ENCODE results near the gene PSAP. TPM values are rescaled to one million over a fixed set of nuclear protein-coding genes. Genes with fewer than 3 reads are reported as not detected.

Gene PSAP
- total and polyA plus RNA-seq, 4 donors, result 255 to 671 (median 472) TPM

DNA sequence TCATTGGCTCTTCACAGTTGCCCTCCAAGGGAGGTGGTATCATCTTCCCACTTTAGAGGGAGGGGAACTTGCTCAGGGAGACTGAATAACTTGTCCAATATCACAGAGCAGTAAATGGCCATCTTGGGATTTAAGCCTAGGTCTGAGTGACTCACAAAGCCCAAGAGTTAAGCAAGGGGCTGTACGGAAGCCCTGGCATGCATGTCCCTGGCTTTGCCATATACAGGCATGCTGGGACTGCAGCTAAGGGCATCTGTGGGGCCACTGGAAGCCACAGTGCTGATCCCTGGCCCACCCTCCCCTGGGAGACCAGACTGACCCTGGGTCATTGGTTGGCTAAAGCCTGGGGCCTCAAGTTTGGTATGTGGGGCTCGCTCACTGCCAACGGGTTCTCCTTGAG lies 80.8 kb downstream of the PSAP start:
- Histone ChIP-seq H3K27me3 (ENCODE audit: control insufficient read depth in 4 of 4, insufficient read depth in 4 of 4, low read length in 3 of 4) (no peaks in the 10 kb centered on the region), H3K9me3 (ENCODE audit: control insufficient read depth in 4 of 4, low read length in 3 of 4) (no peaks in the 10 kb centered on the region), H3K27ac (ENCODE audit: low read depth in 1 of 2, low read length in 2 of 2) (peak overlapping the region; percentile 10 to 74), H3K36me3 (ENCODE audit: control insufficient read depth in 4 of 4, insufficient read depth in 3 of 4, low read depth in 1 of 4, low read length in 3 of 4) (no peaks in the 10 kb centered on the region), H3K9ac (ENCODE audit: low read depth in 1 of 2, low read length in 2 of 2) (peak overlapping the region in 1 of 2 donors; percentile 26), H3K4me3 (ENCODE audit: low read depth in 1 of 3, low read length in 3 of 3) (no peak overlapping the region), H3K4me1 (ENCODE audit: control insufficient read depth in 4 of 4, insufficient read depth in 4 of 4, low read length in 3 of 4) (peaks cover 8 to 26% (median 12%) of the 10 kb centered on the region in 4 donors)
- WGBS, result 88% methylated on average over 3 of the region's 3 CpGs
- DNase-seq (ENCODE audit: low spot score), result no peak
- TF ChIP-seq SP1 (IDR thresholded peaks at IDR 0.05) (no peak), GABPA (IDR thresholded peaks at IDR 0.05 in 1 of 2, conservative IDR thresholded peaks at IDR 0.05 in 1 of 2) (no peak), NR2F2 (IDR thresholded peaks at IDR 0.05) (no peak), RXRA (IDR thresholded peaks at IDR 0.05) (no peak), EGR1 (IDR thresholded peaks at IDR 0.05; ENCODE audit: low read depth in 2 of 2) (no peak), HNF4A (conservative IDR thresholded peaks at IDR 0.05) (no peak), FOXA2 (IDR thresholded peaks at IDR 0.05) (no peak), TAF1 (conservative IDR thresholded peaks at IDR 0.05) (no peak)
- TF ChIP-seq, protein P1, sequence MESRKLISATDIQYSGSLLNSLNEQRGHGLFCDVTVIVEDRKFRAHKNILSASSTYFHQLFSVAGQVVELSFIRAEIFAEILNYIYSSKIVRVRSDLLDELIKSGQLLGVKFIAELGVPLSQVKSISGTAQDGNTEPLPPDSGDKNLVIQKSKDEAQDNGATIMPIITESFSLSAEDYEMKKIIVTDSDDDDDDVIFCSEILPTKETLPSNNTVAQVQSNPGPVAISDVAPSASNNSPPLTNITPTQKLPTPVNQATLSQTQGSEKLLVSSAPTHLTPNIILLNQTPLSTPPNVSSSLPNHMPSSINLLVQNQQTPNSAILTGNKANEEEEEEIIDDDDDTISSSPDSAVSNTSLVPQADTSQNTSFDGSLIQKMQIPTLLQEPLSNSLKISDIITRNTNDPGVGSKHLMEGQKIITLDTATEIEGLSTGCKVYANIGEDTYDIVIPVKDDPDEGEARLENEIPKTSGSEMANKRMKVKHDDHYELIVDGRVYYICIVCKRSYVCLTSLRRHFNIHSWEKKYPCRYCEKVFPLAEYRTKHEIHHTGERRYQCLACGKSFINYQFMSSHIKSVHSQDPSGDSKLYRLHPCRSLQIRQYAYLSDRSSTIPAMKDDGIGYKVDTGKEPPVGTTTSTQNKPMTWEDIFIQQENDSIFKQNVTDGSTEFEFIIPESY (IDR thresholded peaks at IDR 0.05), result no peak
- TF ChIP-seq, protein P2, sequence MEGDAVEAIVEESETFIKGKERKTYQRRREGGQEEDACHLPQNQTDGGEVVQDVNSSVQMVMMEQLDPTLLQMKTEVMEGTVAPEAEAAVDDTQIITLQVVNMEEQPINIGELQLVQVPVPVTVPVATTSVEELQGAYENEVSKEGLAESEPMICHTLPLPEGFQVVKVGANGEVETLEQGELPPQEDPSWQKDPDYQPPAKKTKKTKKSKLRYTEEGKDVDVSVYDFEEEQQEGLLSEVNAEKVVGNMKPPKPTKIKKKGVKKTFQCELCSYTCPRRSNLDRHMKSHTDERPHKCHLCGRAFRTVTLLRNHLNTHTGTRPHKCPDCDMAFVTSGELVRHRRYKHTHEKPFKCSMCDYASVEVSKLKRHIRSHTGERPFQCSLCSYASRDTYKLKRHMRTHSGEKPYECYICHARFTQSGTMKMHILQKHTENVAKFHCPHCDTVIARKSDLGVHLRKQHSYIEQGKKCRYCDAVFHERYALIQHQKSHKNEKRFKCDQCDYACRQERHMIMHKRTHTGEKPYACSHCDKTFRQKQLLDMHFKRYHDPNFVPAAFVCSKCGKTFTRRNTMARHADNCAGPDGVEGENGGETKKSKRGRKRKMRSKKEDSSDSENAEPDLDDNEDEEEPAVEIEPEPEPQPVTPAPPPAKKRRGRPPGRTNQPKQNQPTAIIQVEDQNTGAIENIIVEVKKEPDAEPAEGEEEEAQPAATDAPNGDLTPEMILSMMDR (IDR thresholded peaks at IDR 0.05; ENCODE audit: low read depth, low read length, missing input control), result no peak
- TF ChIP-seq, protein P3, sequence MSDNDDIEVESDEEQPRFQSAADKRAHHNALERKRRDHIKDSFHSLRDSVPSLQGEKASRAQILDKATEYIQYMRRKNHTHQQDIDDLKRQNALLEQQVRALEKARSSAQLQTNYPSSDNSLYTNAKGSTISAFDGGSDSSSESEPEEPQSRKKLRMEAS (IDR thresholded peaks at IDR 0.05), result no peak
- TF ChIP-seq, protein P4, sequence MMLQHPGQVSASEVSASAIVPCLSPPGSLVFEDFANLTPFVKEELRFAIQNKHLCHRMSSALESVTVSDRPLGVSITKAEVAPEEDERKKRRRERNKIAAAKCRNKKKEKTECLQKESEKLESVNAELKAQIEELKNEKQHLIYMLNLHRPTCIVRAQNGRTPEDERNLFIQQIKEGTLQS (IDR thresholded peaks at IDR 0.05), result no peak

DNA sequence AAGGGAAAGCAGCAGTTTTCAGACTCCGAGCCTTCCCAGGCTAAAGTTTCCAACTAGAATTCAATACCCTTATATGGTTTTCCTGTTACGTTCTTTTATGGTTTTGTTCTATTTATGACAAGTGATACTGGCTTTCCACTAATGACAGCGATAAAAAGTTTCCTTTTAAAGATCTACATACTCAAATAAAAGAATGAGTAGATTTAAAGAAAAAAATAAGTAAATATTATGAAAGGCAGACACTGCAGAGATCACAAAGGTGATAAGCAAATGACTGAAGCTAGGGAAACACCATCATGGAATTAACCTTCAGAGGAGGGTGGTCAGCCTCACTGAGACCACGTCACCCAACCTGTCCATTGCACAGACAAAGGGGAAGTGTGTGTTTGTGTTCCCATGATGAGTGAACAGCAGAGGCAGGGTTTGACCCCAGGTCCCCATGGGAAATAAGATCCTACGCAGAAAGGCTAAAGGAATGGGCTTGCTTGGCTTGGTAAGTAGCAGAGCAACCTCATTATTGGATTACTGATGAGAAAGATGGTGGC lies 81.7 kb downstream of the PSAP start:
- Histone ChIP-seq H3K4me1 (ENCODE audit: control insufficient read depth in 4 of 4, insufficient read depth in 4 of 4, low read length in 3 of 4) (peaks cover 8 to 26% (median 12%) of the 10 kb centered on the region in 4 donors), H3K9ac (ENCODE audit: low read depth in 1 of 2, low read length in 2 of 2) (peak overlapping the region; percentile 13 to 21), H3K9me3 (ENCODE audit: control insufficient read depth in 4 of 4, low read length in 3 of 4) (no peaks in the 10 kb centered on the region), H3K27me3 (ENCODE audit: control insufficient read depth in 4 of 4, insufficient read depth in 4 of 4, low read length in 3 of 4) (no peaks in the 10 kb centered on the region), H3K36me3 (ENCODE audit: control insufficient read depth in 4 of 4, insufficient read depth in 3 of 4, low read depth in 1 of 4, low read length in 3 of 4) (no peaks in the 10 kb centered on the region), H3K4me3 (ENCODE audit: low read depth in 1 of 3, low read length in 3 of 3) (no peak overlapping the region), H3K27ac (ENCODE audit: low read depth in 1 of 2, low read length in 2 of 2) (peak overlapping the region; percentile 44 to 74)
- WGBS, result 64% methylated on average over 5 of the region's 5 CpGs
- TF ChIP-seq YY1 (IDR thresholded peaks at IDR 0.05) (no peak), EGR1 (IDR thresholded peaks at IDR 0.05; ENCODE audit: low read depth in 2 of 2) (no peak), HNF4A (conservative IDR thresholded peaks at IDR 0.05) (no peak), RAD21 (IDR thresholded peaks at IDR 0.05) (no peak), TAF1 (conservative IDR thresholded peaks at IDR 0.05) (no peak), HNF4G (IDR thresholded peaks at IDR 0.05) (no peak), JUND (IDR thresholded peaks at IDR 0.05) (no peak), RXRA (IDR thresholded peaks at IDR 0.05) (no peak)
- TF ChIP-seq, protein P1 (IDR thresholded peaks at IDR 0.05), result no peak
- TF ChIP-seq, protein P3 (IDR thresholded peaks at IDR 0.05), result no peak
- TF ChIP-seq, protein P5, sequence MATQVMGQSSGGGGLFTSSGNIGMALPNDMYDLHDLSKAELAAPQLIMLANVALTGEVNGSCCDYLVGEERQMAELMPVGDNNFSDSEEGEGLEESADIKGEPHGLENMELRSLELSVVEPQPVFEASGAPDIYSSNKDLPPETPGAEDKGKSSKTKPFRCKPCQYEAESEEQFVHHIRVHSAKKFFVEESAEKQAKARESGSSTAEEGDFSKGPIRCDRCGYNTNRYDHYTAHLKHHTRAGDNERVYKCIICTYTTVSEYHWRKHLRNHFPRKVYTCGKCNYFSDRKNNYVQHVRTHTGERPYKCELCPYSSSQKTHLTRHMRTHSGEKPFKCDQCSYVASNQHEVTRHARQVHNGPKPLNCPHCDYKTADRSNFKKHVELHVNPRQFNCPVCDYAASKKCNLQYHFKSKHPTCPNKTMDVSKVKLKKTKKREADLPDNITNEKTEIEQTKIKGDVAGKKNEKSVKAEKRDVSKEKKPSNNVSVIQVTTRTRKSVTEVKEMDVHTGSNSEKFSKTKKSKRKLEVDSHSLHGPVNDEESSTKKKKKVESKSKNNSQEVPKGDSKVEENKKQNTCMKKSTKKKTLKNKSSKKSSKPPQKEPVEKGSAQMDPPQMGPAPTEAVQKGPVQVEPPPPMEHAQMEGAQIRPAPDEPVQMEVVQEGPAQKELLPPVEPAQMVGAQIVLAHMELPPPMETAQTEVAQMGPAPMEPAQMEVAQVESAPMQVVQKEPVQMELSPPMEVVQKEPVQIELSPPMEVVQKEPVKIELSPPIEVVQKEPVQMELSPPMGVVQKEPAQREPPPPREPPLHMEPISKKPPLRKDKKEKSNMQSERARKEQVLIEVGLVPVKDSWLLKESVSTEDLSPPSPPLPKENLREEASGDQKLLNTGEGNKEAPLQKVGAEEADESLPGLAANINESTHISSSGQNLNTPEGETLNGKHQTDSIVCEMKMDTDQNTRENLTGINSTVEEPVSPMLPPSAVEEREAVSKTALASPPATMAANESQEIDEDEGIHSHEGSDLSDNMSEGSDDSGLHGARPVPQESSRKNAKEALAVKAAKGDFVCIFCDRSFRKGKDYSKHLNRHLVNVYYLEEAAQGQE (IDR thresholded peaks at IDR 0.05), result no peak
- DNase-seq (ENCODE audit: low spot score), result no peak

Data from liver (tissue), 9 donors.